ENCODE results near the gene CYP17A1.

The CYP17A1 gene

DNA sequence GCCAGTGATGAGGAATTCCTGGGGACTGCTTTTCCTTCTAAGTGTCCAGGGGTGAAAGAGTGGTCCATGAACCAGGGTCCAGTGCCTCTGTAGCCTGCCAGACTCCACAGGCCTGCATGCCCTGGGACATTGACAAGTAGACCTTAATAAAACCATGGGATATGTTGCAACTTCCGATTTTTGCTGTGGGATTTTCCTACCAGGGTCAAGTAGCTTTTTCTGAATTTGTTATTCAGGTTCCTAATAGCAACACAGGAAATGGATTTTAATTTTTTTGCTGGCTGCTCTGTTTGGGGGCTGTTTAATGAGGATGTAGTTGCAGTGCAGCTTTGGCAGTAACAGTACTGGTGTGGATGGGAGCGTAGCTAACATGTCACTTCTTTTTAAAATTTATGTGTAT lies 51.4 kb downstream of the CYP17A1 start:
- Histone ChIP-seq H3K14ac (ENCODE audit: low read length in 2 of 2) (no peak overlapping the region), H3K23ac (ENCODE audit: low read length in 2 of 2) (no peak overlapping the region), H2AFZ (ENCODE audit: low read depth, low read length) (no peak overlapping the region), H3K4me3 (ENCODE audit: insufficient read depth in 1 of 2, low read depth in 1 of 2, low read length in 2 of 2) (no peak overlapping the region), H3K79me1 (replicated peaks; ENCODE audit: low read length, poor library complexity, severe bottlenecking) (peaks cover 34% of the 10 kb centered on the region), H3K4me2 (ENCODE audit: low read length, poor library complexity, severe bottlenecking) (no peak overlapping the region), H3K4ac (ENCODE audit: low read depth in 1 of 2, low read length in 2 of 2) (no peak overlapping the region), H2BK15ac (ENCODE audit: low read depth, poor library complexity, severe bottlenecking) (no peak overlapping the region), H4K91ac (ENCODE audit: low read length) (no peak overlapping the region), H3K27ac (ENCODE audit: low read length, poor library complexity, severe bottlenecking) (no peak overlapping the region), H3K36me3 (ENCODE audit: control insufficient read depth in 1 of 2, insufficient read depth in 2 of 2, low read depth in 1 of 2, low read length in 2 of 2) (peaks cover 0 to 5% of the 10 kb centered on the region in 2 experiments), H2AK5ac (ENCODE audit: low read length, severe bottlenecking) (no peak overlapping the region), H3K18ac (ENCODE audit: low read depth in 1 of 2, low read length in 2 of 2) (peak overlapping the region in 1 of 2 experiments; percentile 68), H2BK120ac (ENCODE audit: low read depth, low read length) (no peak overlapping the region), H3K9me3 (ENCODE audit: control insufficient read depth, low read length) (no peaks in the 10 kb centered on the region), H3K27me3 (ENCODE audit: control insufficient read depth in 1 of 2, insufficient read depth in 1 of 2, low read length in 2 of 2) (no peaks in the 10 kb centered on the region), H2BK5ac (ENCODE audit: low read depth, low read length, poor library complexity, severe bottlenecking) (no peak overlapping the region), H3K4me1 (ENCODE audit: control insufficient read depth, insufficient read depth, low read depth, low read length) (peaks cover 16% of the 10 kb centered on the region), H3K9ac (ENCODE audit: low read length) (peak overlapping the region; percentile 45), H4K8ac (ENCODE audit: low read length) (no peak overlapping the region), H2BK12ac (ENCODE audit: low read length in 2 of 2) (no peak overlapping the region)
- peak; percentile 90 for DNase-seq
- 81% methylated on average over 2 of the region's 2 CpGs for WGBS

DNA sequence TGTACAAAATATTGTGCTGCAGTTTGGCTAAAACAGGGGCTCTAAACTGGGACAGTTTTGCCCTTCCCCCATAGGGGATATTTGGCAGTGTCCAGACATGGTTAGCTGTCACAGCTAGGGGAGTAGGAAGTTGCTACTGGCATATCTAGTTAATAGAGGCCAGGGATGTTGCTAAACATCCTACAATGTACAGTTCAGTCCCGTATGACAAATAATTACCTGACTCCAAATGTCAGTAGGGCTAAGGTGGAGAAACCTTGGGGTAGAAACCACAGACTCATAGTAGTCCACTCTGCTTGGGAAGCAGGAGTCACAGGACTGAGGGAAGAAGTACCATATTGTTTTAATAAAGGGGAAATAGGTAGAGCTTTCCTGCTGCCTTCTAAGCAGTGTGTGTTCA lies 53.6 kb downstream of the CYP17A1 start:
- H3K18ac ChIP-seq (ENCODE audit: low read depth in 1 of 2, low read length in 2 of 2) = no peak overlapping the region
- no peaks in the 10 kb centered on the region for H3K9me3 ChIP-seq (ENCODE audit: control insufficient read depth, low read length)
- no peak overlapping the region for H3K4ac ChIP-seq (ENCODE audit: low read depth in 1 of 2, low read length in 2 of 2)
- H2BK12ac ChIP-seq (ENCODE audit: low read length in 2 of 2) = no peak overlapping the region
- H3K4me2 ChIP-seq (ENCODE audit: low read length, poor library complexity, severe bottlenecking) = no peak overlapping the region
- H4K91ac ChIP-seq (ENCODE audit: low read length) = no peak overlapping the region
- H3K14ac ChIP-seq (ENCODE audit: low read length in 2 of 2) = no peak overlapping the region
- H3K27me3 ChIP-seq (ENCODE audit: control insufficient read depth in 1 of 2, insufficient read depth in 1 of 2, low read length in 2 of 2) = no peaks in the 10 kb centered on the region
- no peak overlapping the region for H3K23ac ChIP-seq (ENCODE audit: low read length in 2 of 2)
- H3K79me1 ChIP-seq (replicated peaks; ENCODE audit: low read length, poor library complexity, severe bottlenecking) = peaks cover 33% of the 10 kb centered on the region
- H2BK15ac ChIP-seq (ENCODE audit: low read depth, poor library complexity, severe bottlenecking) = no peak overlapping the region
- peaks cover 18% of the 10 kb centered on the region for H3K4me1 ChIP-seq (ENCODE audit: control insufficient read depth, insufficient read depth, low read depth, low read length)
- peak overlapping the region in 1 of 2 experiments; percentile 50 for H3K4me3 ChIP-seq (ENCODE audit: insufficient read depth in 1 of 2, low read depth in 1 of 2, low read length in 2 of 2)
- H2AK5ac ChIP-seq (ENCODE audit: low read length, severe bottlenecking) = no peak overlapping the region
- no peak overlapping the region for H4K8ac ChIP-seq (ENCODE audit: low read length)
- H2AFZ ChIP-seq (ENCODE audit: low read depth, low read length) = no peak overlapping the region
- no peak overlapping the region for H2BK5ac ChIP-seq (ENCODE audit: low read depth, low read length, poor library complexity, severe bottlenecking)
- H2BK120ac ChIP-seq (ENCODE audit: low read depth, low read length) = no peak overlapping the region
- peak overlapping the region; percentile 82 for H3K9ac ChIP-seq (ENCODE audit: low read length)
- no peak for DNase-seq
- WGBS = 100% methylated on average over 1 of the region's 1 CpG
- peaks cover 0 to 7% of the 10 kb centered on the region in 2 experiments for H3K36me3 ChIP-seq (ENCODE audit: control insufficient read depth in 1 of 2, insufficient read depth in 2 of 2, low read depth in 1 of 2, low read length in 2 of 2)
- H3K27ac ChIP-seq (ENCODE audit: low read length, poor library complexity, severe bottlenecking) = no peak overlapping the region

DNA sequence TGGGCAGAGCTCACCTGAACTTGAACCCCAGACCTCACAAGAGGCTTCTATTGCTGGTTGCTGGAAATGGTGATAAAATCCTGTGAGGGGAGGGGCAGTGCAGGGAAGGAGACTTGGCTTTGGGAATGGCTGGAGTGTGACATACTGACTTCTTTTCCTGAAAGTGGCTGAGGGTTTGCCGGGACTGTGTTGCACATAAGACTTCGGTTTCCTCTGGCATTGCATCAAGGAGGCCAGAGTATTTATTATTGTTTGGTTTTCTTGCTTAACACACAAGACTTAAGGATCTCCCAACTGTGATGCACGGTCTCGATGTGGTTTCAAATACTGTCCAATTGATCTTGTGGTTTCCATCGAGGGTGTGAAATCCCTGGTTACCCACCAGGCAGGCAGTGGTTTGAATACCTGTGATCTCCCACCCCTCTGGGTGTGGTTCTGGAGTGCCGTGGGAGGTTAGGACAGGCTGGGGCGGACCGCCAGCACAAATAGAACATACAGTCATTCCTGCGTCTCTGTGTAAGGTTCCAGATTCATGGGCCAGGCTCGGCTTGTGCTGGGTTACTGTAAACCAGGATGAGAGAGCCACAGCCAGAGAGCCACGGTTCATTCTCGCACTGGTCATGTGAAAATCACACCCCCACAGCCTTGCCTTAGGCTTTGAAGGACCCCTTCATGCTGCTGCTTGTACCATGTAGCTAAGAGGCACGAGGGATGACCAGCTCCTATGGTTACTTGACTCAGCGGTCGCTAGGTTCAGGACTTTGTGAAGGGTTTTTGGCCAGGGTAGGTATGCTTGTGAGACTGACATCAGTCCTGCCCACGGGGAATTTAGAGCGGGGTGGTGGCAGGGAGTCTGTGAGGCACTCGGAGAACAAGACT lies 54.3 kb downstream of the CYP17A1 start:
- Histone ChIP-seq H3K36me3 (ENCODE audit: control insufficient read depth in 1 of 2, insufficient read depth in 2 of 2, low read depth in 1 of 2, low read length in 2 of 2) (peaks cover 0 to 9% of the 10 kb centered on the region in 2 experiments), H3K9ac (ENCODE audit: low read length) (peak overlapping the region; percentile 82), H4K8ac (ENCODE audit: low read length) (no peak overlapping the region), H2BK120ac (ENCODE audit: low read depth, low read length) (no peak overlapping the region), H2BK15ac (ENCODE audit: low read depth, poor library complexity, severe bottlenecking) (peak overlapping the region; percentile 90), H2AFZ (ENCODE audit: low read depth, low read length) (no peak overlapping the region), H3K4me3 (ENCODE audit: insufficient read depth in 1 of 2, low read depth in 1 of 2, low read length in 2 of 2) (peak overlapping the region in 1 of 2 experiments; percentile 50), H3K9me3 (ENCODE audit: control insufficient read depth, low read length) (no peaks in the 10 kb centered on the region), H3K18ac (ENCODE audit: low read depth in 1 of 2, low read length in 2 of 2) (peak overlapping the region in 1 of 2 experiments; percentile 31), H3K27me3 (ENCODE audit: control insufficient read depth in 1 of 2, insufficient read depth in 1 of 2, low read length in 2 of 2) (no peaks in the 10 kb centered on the region), H2BK5ac (ENCODE audit: low read depth, low read length, poor library complexity, severe bottlenecking) (no peak overlapping the region), H2BK12ac (ENCODE audit: low read length in 2 of 2) (peak overlapping the region; percentile 61 to 89), H3K4me1 (ENCODE audit: control insufficient read depth, insufficient read depth, low read depth, low read length) (peaks cover 21% of the 10 kb centered on the region), H4K91ac (ENCODE audit: low read length) (peak overlapping the region; percentile 30), H3K4ac (ENCODE audit: low read depth in 1 of 2, low read length in 2 of 2) (peak overlapping the region in 1 of 2 experiments; percentile 6), H3K23ac (ENCODE audit: low read length in 2 of 2) (no peak overlapping the region), H3K14ac (ENCODE audit: low read length in 2 of 2) (peak overlapping the region in 1 of 2 experiments; percentile 36), H2AK5ac (ENCODE audit: low read length, severe bottlenecking) (peak overlapping the region; percentile 47), H3K27ac (ENCODE audit: low read length, poor library complexity, severe bottlenecking) (peak overlapping the region; percentile 10), H3K79me1 (replicated peaks; ENCODE audit: low read length, poor library complexity, severe bottlenecking) (peaks cover 36% of the 10 kb centered on the region), H3K4me2 (ENCODE audit: low read length, poor library complexity, severe bottlenecking) (no peak overlapping the region)
- 75% methylated on average over 18 of the region's 18 CpGs for WGBS
- peak; percentile 92 for DNase-seq

DNA sequence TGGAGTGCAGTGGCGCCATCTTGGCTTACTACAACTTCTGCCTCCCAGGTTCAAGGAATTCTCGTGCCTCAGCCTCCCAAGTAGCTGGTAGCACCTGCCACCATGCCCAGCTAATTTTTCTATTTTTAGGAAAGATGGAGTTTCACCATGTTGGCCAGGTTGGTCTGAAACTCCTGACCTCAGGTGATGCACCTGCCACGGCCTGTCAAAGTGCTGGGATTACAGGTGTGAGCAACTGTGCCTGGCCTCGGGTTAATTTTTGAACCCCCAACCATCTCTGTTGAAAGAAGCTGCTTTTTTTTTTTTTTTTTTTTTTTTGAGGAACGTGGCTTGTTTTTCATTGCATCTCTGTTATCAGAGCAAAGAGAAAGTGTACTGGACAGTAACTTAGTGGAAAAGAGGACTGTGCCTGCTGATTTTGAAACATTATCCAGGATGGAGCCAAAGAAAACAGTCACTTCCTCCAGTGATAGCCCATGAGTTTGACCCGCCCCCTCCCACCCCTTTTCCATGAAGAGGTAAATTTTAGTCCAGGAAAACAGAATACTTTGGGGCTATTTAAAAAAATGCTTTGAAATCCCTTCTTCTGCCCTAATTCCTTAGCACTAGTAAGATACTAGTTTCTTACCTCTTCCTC lies 55.2 kb downstream of the CYP17A1 start:
- H2AFZ ChIP-seq (ENCODE audit: low read depth, low read length) = no peak overlapping the region
- H3K4me1 ChIP-seq (ENCODE audit: control insufficient read depth, insufficient read depth, low read depth, low read length) = peaks cover 29% of the 10 kb centered on the region
- peak overlapping the region in 1 of 2 experiments; percentile 50 for H3K4me3 ChIP-seq (ENCODE audit: insufficient read depth in 1 of 2, low read depth in 1 of 2, low read length in 2 of 2)
- peaks cover 0 to 10% of the 10 kb centered on the region in 2 experiments for H3K36me3 ChIP-seq (ENCODE audit: control insufficient read depth in 1 of 2, insufficient read depth in 2 of 2, low read depth in 1 of 2, low read length in 2 of 2)
- no peak overlapping the region for H3K4ac ChIP-seq (ENCODE audit: low read depth in 1 of 2, low read length in 2 of 2)
- H3K79me1 ChIP-seq (replicated peaks; ENCODE audit: low read length, poor library complexity, severe bottlenecking) = peaks cover 37% of the 10 kb centered on the region
- H3K9ac ChIP-seq (ENCODE audit: low read length) = peak overlapping the region; percentile 82
- H3K4me2 ChIP-seq (ENCODE audit: low read length, poor library complexity, severe bottlenecking) = no peak overlapping the region
- no peak overlapping the region for H4K8ac ChIP-seq (ENCODE audit: low read length)
- H3K27me3 ChIP-seq (ENCODE audit: control insufficient read depth in 1 of 2, insufficient read depth in 1 of 2, low read length in 2 of 2) = no peaks in the 10 kb centered on the region
- H3K14ac ChIP-seq (ENCODE audit: low read length in 2 of 2) = no peak overlapping the region
- H2BK120ac ChIP-seq (ENCODE audit: low read depth, low read length) = no peak overlapping the region
- no peak overlapping the region for H4K91ac ChIP-seq (ENCODE audit: low read length)
- H3K27ac ChIP-seq (ENCODE audit: low read length, poor library complexity, severe bottlenecking) = no peak overlapping the region
- H3K9me3 ChIP-seq (ENCODE audit: control insufficient read depth, low read length) = no peaks in the 10 kb centered on the region
- H3K23ac ChIP-seq (ENCODE audit: low read length in 2 of 2) = no peak overlapping the region
- DNase-seq = peak; percentile 76
- no peak overlapping the region for H2BK5ac ChIP-seq (ENCODE audit: low read depth, low read length, poor library complexity, severe bottlenecking)
- H2BK15ac ChIP-seq (ENCODE audit: low read depth, poor library complexity, severe bottlenecking) = no peak overlapping the region
- no peak overlapping the region for H3K18ac ChIP-seq (ENCODE audit: low read depth in 1 of 2, low read length in 2 of 2)
- 100% methylated on average over 4 of the region's 6 CpGs for WGBS
- H2BK12ac ChIP-seq (ENCODE audit: low read length in 2 of 2) = peak overlapping the region; percentile 10 to 31
- no peak overlapping the region for H2AK5ac ChIP-seq (ENCODE audit: low read length, severe bottlenecking)
